Tibial artery (tissue), 4 donors: ENCODE data around the gene DIABLO.
"Not testable (repeated sequence)": the region's sequence is repeated elsewhere in the genome, so short reads cannot be mapped to it uniquely, and the experiment has no call there.

Experiments used
- DNase-seq, 2 donors: peaks; one replicate each; pipeline ENCODE4 v3.0.0-alpha.2; 2019
- H3K27ac ChIP-seq, 2 donors: fragments of 200-600 bp; sonication (generic) in 1 of 2; 1 replicate in 1 of 2; 2 replicates in 1 of 2; pipeline ENCODE4 v1.5.1; 2018 to 2019; ENCODE audit warnings: mild to moderate bottlenecking in 1 of 2
- H3K27me3 ChIP-seq, 2 donors: fragments of 200-600 bp; sonication (generic) in 1 of 2; one replicate each; pipeline versions ENCODE4 v1.5.1 to v1.6.0; 2016 to 2019
- H3K36me3 ChIP-seq, 3 donors: fragments of 200-600 bp; sonication (generic) in 2 of 3; one replicate each; pipeline ENCODE4 v1.5.1; 2016 to 2019; ENCODE audit warnings: mild to moderate bottlenecking in 2 of 3
- H3K4me1 ChIP-seq, 4 donors: fragments of 200-600 bp; sonication (generic) in 2 of 4; 1 replicate in 3 of 4; 2 replicates in 1 of 4; pipeline ENCODE4 v1.5.1; 2016 to 2019
- H3K4me3 ChIP-seq, 2 donors: fragments of 200-600 bp; sonication (generic) in 1 of 2; 1 replicate in 1 of 2; 2 replicates in 1 of 2; pipeline ENCODE4 v1.5.1; 2018 to 2019; ENCODE audit warnings: mild to moderate bottlenecking in 2 of 2
- H3K9me3 ChIP-seq, 3 donors: fragments of 200-600 bp; sonication (generic) in 1 of 3; one replicate each; pipeline ENCODE4 v1.5.1; 2016 to 2019
- intact Hi-C: fragments of 100-400 bp; cut with DNase I; formaldehyde crosslinking; loops from one replicate; pipeline ENCODE4 v1.15.0; 2023; ENCODE audit warnings: low total_unique reads
- TF ChIP-seq, protein P1 (sequence below), 2 experiments: fragments of 200-600 bp in 1 of 2; fragments of 450-650 bp in 1 of 2; IDR thresholded peaks; one replicate each; pipeline ENCODE4 v1.5.1; 2017 to 2019; ENCODE audit warnings: antibody characterized with exemption in 2 of 2, mild to moderate bottlenecking in 1 of 2, moderate library complexity in 1 of 2

Gene DIABLO

DNA sequence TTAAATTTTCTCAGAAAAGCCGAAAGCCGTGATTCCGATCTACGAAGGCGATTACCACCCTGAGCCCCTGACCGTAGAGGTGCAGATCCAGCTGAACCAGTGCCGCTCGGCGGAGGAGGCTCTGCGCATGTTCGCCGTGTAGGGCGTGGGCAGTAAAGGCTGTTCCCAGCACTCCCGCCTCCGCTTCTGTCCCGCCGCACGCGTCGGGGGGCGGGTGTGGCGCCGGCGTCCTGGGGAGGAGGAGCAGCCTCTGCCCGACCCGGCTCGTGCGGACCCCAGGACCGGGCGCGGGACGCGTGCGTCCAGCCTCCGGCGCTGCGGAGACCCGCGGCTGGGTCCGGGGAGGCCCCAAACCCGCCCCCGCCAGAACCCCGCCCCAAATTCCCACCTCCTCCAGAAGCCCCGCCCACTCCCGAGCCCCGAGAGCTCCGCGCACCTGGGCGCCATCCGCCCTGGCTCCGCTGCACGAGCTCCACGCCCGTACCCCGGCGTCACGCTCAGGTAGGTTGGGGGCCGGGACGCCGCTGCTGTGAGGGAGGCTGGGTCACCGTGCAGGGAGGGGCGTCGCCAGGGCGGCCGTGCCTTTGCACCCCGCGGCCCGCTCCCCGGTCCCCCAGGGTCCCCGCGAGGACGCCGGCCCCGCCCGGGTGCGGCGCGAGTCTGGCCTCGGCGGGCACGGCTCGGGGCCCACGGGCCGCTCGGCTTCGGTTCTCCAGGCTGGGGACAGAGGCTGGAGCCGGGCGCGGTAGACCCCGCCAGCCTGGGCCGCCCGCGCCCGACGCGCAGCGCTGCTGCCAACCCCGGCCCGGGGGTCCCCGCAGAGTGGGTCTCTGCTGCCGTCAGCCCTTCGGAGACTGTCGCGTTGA is 22.3 kb downstream of the DIABLO start, which contains the start of gene B3GNT4:
B3GNT4 (plus strand) TSS at position 409 of the 866 bp plus-strand sequence. CDS start 910 bp downstream, outside the sequence.
- peak; percentile 18 to 68 for DNase-seq
- H3K4me1 ChIP-seq, result peaks cover 0 to 27% (median 20%) of the 10 kb centered on the region in 4 donors

DNA sequence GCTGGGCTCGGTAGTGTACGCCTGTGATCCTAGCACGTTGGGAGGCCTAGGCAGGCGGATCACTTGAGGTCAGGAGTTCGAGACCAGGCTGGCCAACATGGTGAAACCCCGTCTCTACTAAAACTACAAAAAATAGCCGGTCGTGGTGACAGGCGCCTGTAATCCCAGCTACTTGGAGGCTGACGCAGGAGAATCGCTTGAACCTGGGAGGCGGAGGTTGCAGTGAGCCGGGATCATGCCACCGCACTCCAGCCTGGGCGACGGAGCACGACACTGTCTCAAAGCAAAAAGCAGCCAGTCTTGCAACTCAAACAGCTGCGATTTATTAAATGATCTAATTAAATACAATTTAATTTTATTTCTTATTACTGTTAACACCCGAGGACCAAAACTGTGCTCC is 23.0 kb downstream of the DIABLO start:
- peaks cover 3 to 15% (median 10%) of the 10 kb centered on the region in 3 donors for H3K36me3 ChIP-seq
- peaks cover 0 to 27% (median 20%) of the 10 kb centered on the region in 4 donors for H3K4me1 ChIP-seq
- peak overlapping the region; percentile 46 to 53 for H3K4me3 ChIP-seq
- DNase-seq, intact Hi-C loops, H3K27ac ChIP-seq, H3K9me3 ChIP-seq: not testable (repeated sequence)
- peaks cover 2 to 73% of the 10 kb centered on the region in 2 donors for H3K27me3 ChIP-seq

More for the DNA sequence above, 22.3 kb downstream of the DIABLO start, which contains the start of gene B3GNT4:
- H3K36me3 ChIP-seq, result peaks cover 10 to 22% (median 17%) of the 10 kb centered on the region in 3 donors
- intact Hi-C loops, result no loop called here
- no peaks in the 10 kb centered on the region for H3K9me3 ChIP-seq
- peaks cover 2 to 68% of the 10 kb centered on the region in 2 donors for H3K27me3 ChIP-seq
- peak within 1 kb of the TSS; percentile 46 to 53 for H3K4me3 ChIP-seq
- no peak within 1 kb of the TSS for H3K27ac ChIP-seq
- TF ChIP-seq, protein P1, sequence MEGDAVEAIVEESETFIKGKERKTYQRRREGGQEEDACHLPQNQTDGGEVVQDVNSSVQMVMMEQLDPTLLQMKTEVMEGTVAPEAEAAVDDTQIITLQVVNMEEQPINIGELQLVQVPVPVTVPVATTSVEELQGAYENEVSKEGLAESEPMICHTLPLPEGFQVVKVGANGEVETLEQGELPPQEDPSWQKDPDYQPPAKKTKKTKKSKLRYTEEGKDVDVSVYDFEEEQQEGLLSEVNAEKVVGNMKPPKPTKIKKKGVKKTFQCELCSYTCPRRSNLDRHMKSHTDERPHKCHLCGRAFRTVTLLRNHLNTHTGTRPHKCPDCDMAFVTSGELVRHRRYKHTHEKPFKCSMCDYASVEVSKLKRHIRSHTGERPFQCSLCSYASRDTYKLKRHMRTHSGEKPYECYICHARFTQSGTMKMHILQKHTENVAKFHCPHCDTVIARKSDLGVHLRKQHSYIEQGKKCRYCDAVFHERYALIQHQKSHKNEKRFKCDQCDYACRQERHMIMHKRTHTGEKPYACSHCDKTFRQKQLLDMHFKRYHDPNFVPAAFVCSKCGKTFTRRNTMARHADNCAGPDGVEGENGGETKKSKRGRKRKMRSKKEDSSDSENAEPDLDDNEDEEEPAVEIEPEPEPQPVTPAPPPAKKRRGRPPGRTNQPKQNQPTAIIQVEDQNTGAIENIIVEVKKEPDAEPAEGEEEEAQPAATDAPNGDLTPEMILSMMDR (IDR thresholded peaks at IDR 0.05), result no peak

DNA sequence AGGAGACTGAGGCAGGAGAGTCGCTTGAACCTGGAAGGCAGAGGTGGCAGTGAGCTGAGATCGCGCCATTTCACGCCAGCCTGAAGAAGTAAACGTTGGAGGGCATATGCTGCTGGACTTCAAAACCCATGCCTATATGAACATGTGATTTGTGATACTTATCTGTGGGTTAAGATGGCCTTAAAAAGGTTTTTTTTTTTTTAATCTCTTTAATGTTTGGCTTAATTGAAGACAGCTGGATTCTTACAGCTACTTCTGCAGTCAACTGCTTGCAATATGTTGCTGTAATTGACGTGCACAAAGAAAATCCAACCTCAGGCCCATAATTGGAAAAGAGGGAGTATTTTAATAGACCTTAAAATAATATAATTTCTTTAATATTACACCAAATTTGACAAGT is 23.8 kb downstream of the DIABLO start:
- Histone ChIP-seq H3K9me3 (no peaks in the 10 kb centered on the region), H3K36me3 (peaks cover 0 to 7% (median 2%) of the 10 kb centered on the region in 3 donors), H3K27me3 (peaks cover 2 to 79% of the 10 kb centered on the region in 2 donors), H3K4me3 (no peak overlapping the region), H3K27ac (no peak overlapping the region), H3K4me1 (peaks cover 0 to 27% (median 20%) of the 10 kb centered on the region in 4 donors)
- intact Hi-C loops, result no loop called here
- TF ChIP-seq, protein P1 (IDR thresholded peaks at IDR 0.05), result no peak
- no peak for DNase-seq

DNA sequence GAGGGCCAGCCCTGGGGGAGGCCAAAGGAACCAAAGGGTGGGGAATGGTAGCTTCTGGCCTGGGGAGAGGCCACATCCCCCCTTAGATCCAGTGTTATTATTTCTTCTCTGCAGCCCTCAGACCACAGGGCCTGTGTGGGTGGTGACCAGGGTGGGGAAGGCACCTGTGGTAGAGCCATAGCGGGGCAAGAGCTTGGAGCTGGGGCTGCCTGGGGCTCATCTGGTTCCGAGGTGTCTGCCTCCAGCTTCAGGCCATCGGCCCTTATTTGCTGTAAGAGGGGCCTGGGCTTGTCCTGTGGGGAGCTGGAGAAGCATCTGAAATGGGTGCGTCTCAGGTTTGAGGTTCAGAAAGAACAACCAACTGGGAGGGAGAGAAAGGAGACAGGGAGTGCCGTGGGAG is 24.5 kb downstream of the DIABLO start:
- H3K36me3 ChIP-seq, result peaks cover 0 to under 1% (median 0%) of the 10 kb centered on the region in 3 donors
- no peak overlapping the region for H3K4me3 ChIP-seq
- no peaks in the 10 kb centered on the region for H3K9me3 ChIP-seq
- peaks cover 2 to 78% of the 10 kb centered on the region in 2 donors for H3K27me3 ChIP-seq
- intact Hi-C loops, result no loop called here
- no peak overlapping the region for H3K27ac ChIP-seq
- peaks cover 0 to 27% (median 20%) of the 10 kb centered on the region in 4 donors for H3K4me1 ChIP-seq
- TF ChIP-seq, protein P1 (IDR thresholded peaks at IDR 0.05), result no peak
- peak in 1 of 2 donors; percentile 38 for DNase-seq

DNA sequence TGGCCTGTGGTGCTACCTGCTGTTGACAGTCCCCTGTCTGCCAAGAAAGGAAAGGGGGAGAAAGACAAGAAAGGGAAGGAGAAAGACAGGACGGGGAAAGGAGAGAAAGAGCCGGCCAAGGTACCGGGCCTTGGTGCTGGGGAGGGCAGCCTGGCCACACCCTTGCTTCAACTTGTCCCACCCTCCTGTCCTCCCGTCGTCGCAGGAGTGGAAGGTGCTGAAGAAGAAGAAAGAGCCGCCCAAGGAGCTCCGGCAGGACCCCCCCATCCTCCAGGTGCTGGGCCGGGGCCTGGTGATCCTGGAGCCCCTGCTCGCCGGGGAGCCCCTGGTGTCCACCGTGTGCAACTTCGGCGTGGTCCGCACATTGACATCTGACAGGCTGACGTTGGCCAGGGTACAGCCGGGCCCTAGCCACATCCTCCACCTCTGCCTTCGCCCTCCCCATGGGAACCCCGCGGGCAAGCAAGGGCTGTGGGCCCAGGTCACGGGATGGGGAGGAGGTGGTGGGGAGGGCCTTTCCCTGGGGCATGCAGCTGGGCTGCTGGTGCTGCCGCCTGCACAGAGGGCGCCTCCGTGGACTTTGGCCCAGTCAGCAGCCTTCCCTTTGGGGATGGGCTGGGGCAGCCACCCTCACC is 25.2 kb downstream of the DIABLO start:
- Histone ChIP-seq H3K4me1 (peaks cover 0 to 27% (median 20%) of the 10 kb centered on the region in 4 donors), H3K27ac (no peak overlapping the region), H3K36me3 (no peaks in the 10 kb centered on the region), H3K27me3 (peaks cover 2 to 80% of the 10 kb centered on the region in 2 donors), H3K4me3 (no peak overlapping the region), H3K9me3 (no peaks in the 10 kb centered on the region)
- TF ChIP-seq, protein P1 (IDR thresholded peaks at IDR 0.05), result no peak
- DNase-seq, result peak in 1 of 2 donors; percentile 58
- intact Hi-C loops, result no loop called here
